ENCODE data around the gene PCNX3.
"Not testable (repeated sequence)": the region's sequence is repeated elsewhere in the genome, so short reads cannot be mapped to it uniquely, and the experiment has no call there.

Gene PCNX3

DNA sequence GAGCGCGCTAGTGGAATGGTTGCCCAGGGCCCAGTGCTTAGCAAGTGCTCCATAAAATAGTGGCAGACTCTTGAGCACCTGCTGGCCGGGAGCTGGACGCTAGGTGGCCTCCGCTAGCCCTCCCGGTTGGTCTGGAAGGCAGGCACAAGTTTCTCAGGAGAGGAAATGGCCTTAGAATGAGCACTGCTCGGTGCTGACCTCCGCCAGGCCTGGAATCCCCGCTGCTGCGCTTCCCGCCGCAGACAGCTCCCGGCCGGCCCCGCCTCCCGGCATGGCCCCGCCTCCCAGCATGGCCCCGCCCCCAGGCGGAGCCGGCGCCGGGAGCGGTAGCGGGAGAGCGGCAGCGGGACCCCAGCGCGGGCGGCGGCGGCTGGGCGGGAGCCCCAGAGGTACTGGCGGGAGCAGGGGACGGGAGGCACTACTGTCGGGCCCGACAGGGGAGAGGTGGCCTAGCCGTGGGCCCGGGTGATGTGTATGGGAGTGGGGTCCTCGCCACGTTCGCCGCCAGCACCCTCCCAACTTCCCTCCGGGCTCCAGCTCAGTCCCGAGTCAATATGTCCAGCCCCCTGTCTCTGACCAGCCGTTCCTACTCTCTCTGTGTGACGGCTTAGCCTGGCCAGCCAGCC, 22.3 kb downstream of the PCNX3 start, which contains the start of gene SIPA1:
TSS of gene SIPA1 (plus strand) at position 308 of the 626 bp plus-strand sequence. CDS start 2,821 bp downstream, outside the sequence.
- in situ Hi-C loops (cut with MboI; ENCODE audit: low sequenced_read_pairs): no loop called here

GRCh38 chr11:65639228-65639597, 23.6 kb downstream of the PCNX3 start:
- in situ Hi-C loops (cut with MboI; ENCODE audit: low sequenced_read_pairs): not testable (repeated sequence)

DNA sequence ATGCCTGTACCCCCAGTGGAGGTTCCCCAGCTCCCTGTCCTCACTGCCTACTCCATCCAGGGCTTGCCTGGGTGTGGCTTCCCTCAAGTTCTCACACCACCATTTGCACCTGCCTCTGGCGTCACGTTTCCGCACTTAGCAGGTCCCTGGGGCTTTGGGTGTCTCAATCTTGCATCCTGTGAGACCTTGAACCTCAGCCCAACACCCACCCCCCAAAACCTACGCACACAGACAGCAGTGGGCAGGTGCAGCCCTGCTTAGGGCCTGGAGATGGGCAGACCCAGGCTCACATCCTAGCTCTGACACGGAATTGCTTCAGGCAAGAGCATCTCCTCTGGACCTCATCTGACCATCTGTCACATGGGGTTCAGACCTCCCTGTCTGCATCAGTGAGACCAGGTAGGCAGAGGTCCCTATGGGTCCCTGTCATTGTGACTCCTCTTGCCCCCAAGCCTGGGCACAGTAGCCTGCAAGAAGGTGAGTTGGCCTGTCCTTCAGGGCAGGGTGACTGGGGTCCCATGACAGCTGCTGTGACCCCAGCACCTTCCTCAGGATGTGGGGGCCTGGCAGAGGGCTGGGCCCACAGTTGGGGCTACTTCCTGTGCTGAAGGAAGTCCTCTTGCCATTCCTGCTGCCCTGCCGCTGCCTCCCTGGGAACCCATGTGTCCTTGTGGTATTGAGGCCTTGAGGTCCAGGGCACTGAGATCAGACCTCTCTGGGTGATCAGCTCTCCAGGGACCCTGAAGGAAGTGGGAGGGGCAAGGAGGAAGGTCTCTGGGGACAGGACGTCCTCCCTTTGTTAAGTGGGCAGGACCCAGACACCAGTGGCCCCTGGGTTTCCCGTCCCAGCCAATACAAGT, 24.3 kb downstream of the PCNX3 start:
- in situ Hi-C loops (cut with MboI; ENCODE audit: low sequenced_read_pairs): no loop called here

GRCh38 chr11:65640483-65641296, 25.1 kb downstream of the PCNX3 start:
- in situ Hi-C loops (cut with MboI; ENCODE audit: low sequenced_read_pairs): no loop called here

DNA sequence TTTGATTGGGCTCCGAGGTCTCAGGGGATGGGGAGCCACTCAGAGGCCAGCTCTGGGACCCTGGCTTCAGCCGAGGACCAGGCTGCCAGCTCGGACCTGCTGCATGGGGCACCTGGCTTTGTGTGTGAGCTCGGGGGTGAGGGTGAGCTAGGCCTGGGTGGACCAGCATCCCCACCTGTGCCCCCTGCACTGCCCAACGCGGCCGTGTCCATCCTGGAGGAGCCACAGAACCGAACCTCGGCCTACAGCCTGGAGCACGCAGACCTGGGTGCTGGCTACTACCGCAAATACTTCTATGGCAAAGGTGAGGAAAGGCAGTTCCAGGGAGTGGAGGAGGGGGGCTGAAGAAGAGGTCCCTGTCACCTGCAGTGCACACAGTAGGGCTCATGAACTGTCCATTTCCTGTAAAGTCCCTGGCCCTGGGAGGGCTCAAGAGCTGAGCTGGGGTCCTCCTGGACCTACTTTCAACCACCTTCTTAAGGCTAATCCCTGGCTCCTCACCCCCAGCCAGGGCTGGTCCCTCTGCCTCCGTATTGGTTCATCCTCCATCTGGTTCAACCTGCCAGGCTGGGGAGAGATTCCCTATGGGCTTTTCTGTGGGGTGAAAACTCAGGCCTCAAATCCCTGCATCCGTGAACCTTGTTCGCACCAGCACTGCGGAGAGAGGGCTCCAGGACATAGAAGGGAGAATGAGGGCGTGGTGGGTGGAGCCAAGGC, 25.9 kb downstream of the PCNX3 start:
- in situ Hi-C loops (cut with MboI; ENCODE audit: low sequenced_read_pairs): no loop called here

DNA sequence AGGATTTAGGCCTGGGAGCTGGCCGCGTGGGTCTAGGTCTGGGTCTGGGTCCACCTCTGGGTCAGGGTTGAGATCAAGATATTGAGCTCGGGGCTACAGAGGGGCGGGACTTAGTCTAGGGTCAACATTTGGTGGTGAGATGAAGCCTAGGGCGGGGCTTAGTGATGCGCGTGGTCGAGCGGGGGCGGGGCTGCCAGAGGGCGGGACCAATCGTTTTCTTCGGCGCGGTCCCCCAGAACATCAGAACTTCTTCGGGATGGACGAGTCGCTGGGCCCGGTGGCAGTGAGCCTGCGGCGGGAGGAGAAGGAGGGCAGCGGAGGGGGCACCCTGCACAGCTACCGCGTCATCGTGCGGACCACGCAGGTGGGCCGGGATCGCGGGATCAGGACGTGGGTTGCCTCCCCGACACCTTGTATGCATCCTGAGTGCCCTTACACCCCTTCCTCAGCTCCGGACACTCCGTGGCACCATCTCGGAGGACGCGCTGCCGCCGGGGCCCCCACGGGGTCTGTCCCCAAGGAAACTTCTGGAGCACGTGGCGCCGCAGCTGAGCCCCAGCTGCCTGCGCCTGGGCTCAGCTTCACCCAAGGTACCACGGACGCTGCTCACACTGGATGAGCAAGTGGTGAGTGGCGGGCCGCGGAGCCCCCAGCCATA, 26.6 kb downstream of the PCNX3 start:
- in situ Hi-C loops (cut with MboI; ENCODE audit: low sequenced_read_pairs): no loop called here

- in situ Hi-C loops (cut with MboI; ENCODE audit: low sequenced_read_pairs): no loop called here
Observed at GRCh38 chr11:65643971-65644370, 28.4 kb downstream of the PCNX3 start.

GRCh38 chr11:65644837-65645236, 29.3 kb downstream of the PCNX3 start:
- in situ Hi-C loops (cut with MboI; ENCODE audit: low sequenced_read_pairs): no loop called here

DNA sequence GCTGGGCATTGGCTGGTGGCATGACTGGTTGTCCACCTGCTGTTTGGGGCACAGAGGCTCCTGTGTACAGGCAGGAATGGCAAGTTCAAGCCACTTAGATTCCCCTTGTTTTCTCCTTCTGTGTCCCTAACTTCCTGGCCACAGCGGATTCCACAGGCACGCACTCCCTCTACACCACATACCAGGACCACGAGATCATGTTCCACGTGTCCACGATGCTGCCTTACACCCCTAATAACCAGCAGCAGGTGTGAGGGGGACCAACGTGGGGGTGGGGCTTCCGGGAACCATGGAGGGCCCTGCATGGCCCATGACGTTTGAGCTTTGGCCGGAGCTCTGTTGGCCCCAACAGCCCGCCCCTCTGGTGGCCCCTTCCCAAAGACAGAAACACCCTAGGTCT, 30.1 kb downstream of the PCNX3 start:
- in situ Hi-C loops (cut with MboI; ENCODE audit: low sequenced_read_pairs): no loop called here

GRCh38 chr11:65646288-65646957, 30.8 kb downstream of the PCNX3 start:
- in situ Hi-C loops (cut with MboI; ENCODE audit: low sequenced_read_pairs): no loop called here

GRCh38 chr11:65646958-65647701, 31.6 kb downstream of the PCNX3 start:
- in situ Hi-C loops (cut with MboI; ENCODE audit: low sequenced_read_pairs): no loop called here

- in situ Hi-C loops (cut with MboI; ENCODE audit: low sequenced_read_pairs): no loop called here
Observed at GRCh38 chr11:65648997-65649493, 33.5 kb downstream of the PCNX3 start.

DNA sequence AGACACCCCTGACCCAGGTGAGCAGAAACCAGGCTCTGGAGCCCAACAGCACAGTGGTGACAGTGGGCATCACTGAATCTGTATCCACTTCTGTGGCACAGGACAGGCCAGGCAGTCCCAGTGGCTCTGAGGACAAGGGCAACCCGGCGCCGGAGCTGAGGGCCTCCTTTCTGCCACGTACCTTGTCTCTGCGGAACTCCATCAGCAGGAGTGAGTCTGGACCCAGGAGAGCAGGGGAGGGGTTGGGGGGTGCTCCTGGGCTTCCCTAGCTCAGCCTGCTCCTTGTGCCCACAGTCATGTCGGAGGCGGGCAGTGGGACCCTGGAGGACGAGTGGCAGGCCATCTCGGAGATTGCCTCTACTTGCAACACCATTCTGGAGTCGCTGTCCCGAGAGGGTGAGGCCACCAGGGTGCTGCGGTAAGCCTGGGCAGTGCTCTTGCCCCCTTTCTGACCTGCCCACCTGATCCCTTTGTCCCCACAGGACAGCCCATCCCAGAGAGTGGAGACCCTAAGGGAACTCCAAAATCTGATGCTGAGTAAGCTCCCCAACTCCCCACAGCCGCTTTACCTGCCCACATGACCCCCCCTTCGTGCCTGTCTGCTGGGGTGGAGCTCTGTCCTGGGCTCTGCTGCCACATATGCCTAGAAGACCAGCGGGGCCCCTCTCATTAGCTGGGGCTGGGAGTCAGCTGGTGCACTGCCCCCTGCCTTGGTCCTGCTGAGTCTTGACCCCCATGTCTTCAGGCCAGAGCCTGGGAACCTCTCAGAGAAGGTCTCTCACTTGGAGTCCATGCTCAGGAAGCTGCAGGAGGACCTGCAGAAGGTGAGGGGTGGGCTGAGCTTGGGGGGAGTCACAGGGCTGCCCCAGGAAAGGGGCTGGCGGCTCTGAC, 34.3 kb downstream of the PCNX3 start:
- in situ Hi-C loops (cut with MboI; ENCODE audit: low sequenced_read_pairs): no loop called here

- in situ Hi-C loops (cut with MboI; ENCODE audit: low sequenced_read_pairs): no loop called here
Observed at GRCh38 chr11:65650547-65651338, 35.2 kb downstream of the PCNX3 start.

DNA sequence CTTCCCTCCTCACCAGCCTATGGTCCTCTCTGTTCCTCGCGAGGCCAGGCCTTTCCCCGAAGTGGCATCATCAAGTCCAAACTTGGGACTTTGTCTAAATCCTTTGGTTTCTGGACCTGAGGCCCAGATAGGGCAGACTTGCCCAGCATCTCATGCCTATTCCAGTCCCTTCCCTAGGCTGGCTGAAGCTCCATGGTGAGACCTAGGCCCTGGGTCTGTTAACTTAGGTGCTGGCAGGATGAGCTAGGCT, 35.7 kb downstream of the PCNX3 start:
- in situ Hi-C loops (cut with MboI; ENCODE audit: low sequenced_read_pairs): no loop called here

- in situ Hi-C loops (cut with MboI; ENCODE audit: low sequenced_read_pairs): no loop called here
Observed at GRCh38 chr11:65651589-65652510, 36.3 kb downstream of the PCNX3 start.
